Measurements from ENCODE around the gene PERM1.

GRCh38 chr1:1013922-1014648 is 32.2 kb upstream of the PERM1 start:
- TF ChIP-seq GATA2 (IDR thresholded peaks at IDR 0.05; ENCODE audit: low read depth, low read length) (no peak), GATA3 (IDR thresholded peaks at IDR 0.05; ENCODE audit: low read depth, low read length) (no peak)

Data from SH-SY5Y (cell line).